Nephron (organoid): ENCODE data around the gene CNNM3.
"Not testable (repeated sequence)": the region's sequence is repeated elsewhere in the genome, so short reads cannot be mapped to it uniquely, and the experiment has no call there.

ENCODE experiments used
- H3K27ac Mint-ChIP-seq, 3 experiments: 2 replicates each; pipeline ENCODE4 v1.8.0; 2020; ENCODE audit warnings: mixed read lengths in 3 of 3, mild to moderate bottlenecking in 2 of 3, moderate library complexity in 1 of 3
- H3K27me3 Mint-ChIP-seq: 2 replicates; pipeline ENCODE4 v1.8.0; 2021; ENCODE audit warnings: low read depth, mild to moderate bottlenecking, moderate library complexity, mixed read lengths
- H3K36me3 Mint-ChIP-seq: 2 replicates; pipeline ENCODE4 v1.8.0; 2020; ENCODE audit warnings: low read depth, mixed read lengths
- H3K4me1 Mint-ChIP-seq: 2 replicates; pipeline ENCODE4 v1.8.0; 2020; ENCODE audit warnings: mixed read lengths
- H3K4me3 Mint-ChIP-seq, 3 experiments: 2 replicates each; pipeline ENCODE4 v1.8.0; 2020; ENCODE audit warnings: mild to moderate bottlenecking in 3 of 3, mixed read lengths in 3 of 3, moderate library complexity in 2 of 3
- H3K9me3 Mint-ChIP-seq: 2 replicates; pipeline ENCODE4 v1.8.0; 2020; ENCODE audit warnings: mixed read lengths
- CTCF ChIP-seq, 3 experiments: fragments of 200-600 bp; sonication (generic); IDR thresholded peaks; one replicate each; pipeline ENCODE4 v1.5.0; 2021; ENCODE audit warnings: antibody characterized with exemption in 3 of 3; ENCODE audit not compliant: unreplicated experiment in 3 of 3

The CNNM3 gene

DNA sequence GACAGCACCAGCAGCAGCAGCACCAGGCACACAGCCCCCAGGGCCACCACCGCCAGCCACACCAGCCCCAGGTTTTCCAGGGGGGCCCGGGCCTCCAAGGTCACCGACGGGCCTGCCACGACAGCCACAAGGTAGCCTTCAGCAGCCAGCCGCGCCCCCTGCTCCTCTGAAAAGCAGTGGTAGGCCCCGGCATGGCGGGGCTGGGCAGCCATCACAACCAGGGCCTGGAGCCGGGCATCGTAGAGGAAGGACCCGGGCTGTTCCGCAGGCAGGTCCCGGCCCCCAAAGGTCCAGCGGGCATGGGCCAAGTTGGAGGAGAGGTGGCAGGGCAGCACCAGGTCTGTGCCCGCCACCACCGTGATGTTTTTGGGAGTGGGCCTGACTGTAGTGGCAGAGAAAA is 45.0 kb downstream of the CNNM3 start:
- H3K9me3 Mint-ChIP-seq = no peaks in the 10 kb centered on the region
- TF ChIP-seq CTCF (IDR thresholded peaks at IDR 0.05; ENCODE audit: unreplicated experiment in 3 of 3) = no peak
- no peak overlapping the region for H3K4me3 Mint-ChIP-seq
- H3K27ac Mint-ChIP-seq = no peak overlapping the region
- H3K4me1 Mint-ChIP-seq = peaks cover 35% of the 10 kb centered on the region
- H3K27me3 Mint-ChIP-seq = peaks cover 6% of the 10 kb centered on the region
- peaks cover 28% of the 10 kb centered on the region for H3K36me3 Mint-ChIP-seq

DNA sequence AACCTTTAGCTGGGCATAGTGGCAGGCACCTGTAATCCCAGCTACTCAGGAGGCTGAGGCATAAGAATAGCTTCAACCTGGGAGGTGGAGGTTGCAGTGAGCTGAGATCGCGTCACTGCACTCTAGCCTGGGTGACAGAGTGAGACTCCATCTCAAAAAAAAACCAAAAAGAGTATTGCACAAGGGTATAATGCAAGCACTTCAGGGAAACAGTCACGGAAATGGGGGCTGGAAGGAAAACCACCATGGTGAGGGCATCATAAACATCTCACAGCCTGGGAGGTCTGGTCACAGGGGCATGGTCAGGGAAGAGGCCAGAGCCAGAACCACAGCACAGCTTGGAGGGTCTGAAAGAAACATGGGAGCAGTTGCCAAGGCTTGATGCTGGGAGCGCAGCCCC is 47.0 kb downstream of the CNNM3 start:
- H3K27me3 Mint-ChIP-seq, H3K9me3 Mint-ChIP-seq: not testable (repeated sequence)
- peak overlapping the region in 1 of 3 experiments; percentile 38 for H3K27ac Mint-ChIP-seq
- peaks cover 32% of the 10 kb centered on the region for H3K4me1 Mint-ChIP-seq
- H3K36me3 Mint-ChIP-seq = peaks cover 31% of the 10 kb centered on the region
- H3K4me3 Mint-ChIP-seq = peak overlapping the region; percentile 25 to 73 (median 57)

GRCh38 chr2:96863575-96864342 is 47.7 kb downstream of the CNNM3 start:
- Mint-ChIP-seq H3K27me3 (peaks cover 4% of the 10 kb centered on the region), H3K9me3 (no peaks in the 10 kb centered on the region), H3K27ac (no peak overlapping the region), H3K4me3 (peak overlapping the region in 2 of 3 experiments; percentile 57 to 73), H3K4me1 (peaks cover 30% of the 10 kb centered on the region), H3K36me3 (peaks cover 31% of the 10 kb centered on the region)
- no peak for TF ChIP-seq CTCF (IDR thresholded peaks at IDR 0.05; ENCODE audit: unreplicated experiment in 3 of 3)

GRCh38 chr2:96864343-96865091 is 48.4 kb downstream of the CNNM3 start:
- peaks cover 23% of the 10 kb centered on the region for H3K4me1 Mint-ChIP-seq

DNA sequence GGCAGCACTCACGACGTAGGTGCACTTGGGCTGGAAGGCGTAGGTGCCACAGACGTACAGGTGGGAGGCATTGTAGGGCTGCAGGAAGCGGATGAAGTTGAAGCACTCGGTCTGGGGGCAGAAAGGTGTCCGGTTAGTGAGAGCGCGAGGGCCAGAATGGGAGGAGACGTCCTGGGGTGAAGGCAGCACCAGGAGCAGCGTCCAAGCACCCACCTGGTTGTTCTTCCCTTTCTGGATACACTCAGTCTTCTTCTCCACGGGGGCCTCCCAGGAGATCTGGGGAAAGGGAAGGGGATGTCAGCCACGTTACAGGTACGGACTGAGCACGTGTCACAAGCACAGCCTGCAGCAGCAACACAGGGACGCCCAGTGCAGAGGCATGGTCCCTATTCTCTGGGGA is 49.6 kb downstream of the CNNM3 start:
- Mint-ChIP-seq H3K9me3 (no peaks in the 10 kb centered on the region), H3K4me3 (peak overlapping the region; percentile 65 to 78 (median 72)), H3K4me1 (peaks cover 17% of the 10 kb centered on the region), H3K36me3 (peaks cover 26% of the 10 kb centered on the region), H3K27me3 (no peaks in the 10 kb centered on the region), H3K27ac (peak overlapping the region; percentile 28 to 53 (median 44))
- TF ChIP-seq CTCF (IDR thresholded peaks at IDR 0.05; ENCODE audit: unreplicated experiment in 3 of 3) = no peak

More at GRCh38 chr2:96864343-96865091, 48.4 kb downstream of the CNNM3 start:
- no peaks in the 10 kb centered on the region for H3K9me3 Mint-ChIP-seq
- no peak for TF ChIP-seq CTCF (IDR thresholded peaks at IDR 0.05; ENCODE audit: unreplicated experiment in 3 of 3)
- no peak overlapping the region for H3K4me3 Mint-ChIP-seq
- H3K36me3 Mint-ChIP-seq = peaks cover 31% of the 10 kb centered on the region
- H3K27me3 Mint-ChIP-seq = no peaks in the 10 kb centered on the region
- H3K27ac Mint-ChIP-seq = no peak overlapping the region

DNA sequence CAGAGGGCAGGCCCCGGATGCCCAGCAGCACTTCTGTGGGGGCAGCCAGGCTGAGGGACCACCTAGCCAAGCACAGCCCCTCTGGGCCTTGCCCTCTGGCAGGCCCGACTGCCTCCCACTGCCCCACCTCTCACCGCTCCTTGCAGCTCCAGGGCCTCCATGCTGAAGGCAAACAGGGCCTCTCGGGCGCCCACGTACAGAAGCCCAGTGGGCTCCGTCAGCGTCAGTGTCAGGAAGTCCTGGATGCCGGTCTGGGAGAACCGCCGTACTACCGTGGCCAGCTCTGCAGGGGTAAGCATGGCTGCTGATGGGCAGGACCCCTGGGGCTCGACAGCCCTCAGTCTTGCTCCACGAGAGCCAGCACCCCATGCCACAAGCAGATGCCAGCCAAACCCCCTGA is 50.1 kb downstream of the CNNM3 start:
- Mint-ChIP-seq H3K4me3 (peak overlapping the region; percentile 72 to 92 (median 78)), H3K27me3 (no peaks in the 10 kb centered on the region), H3K9me3 (no peaks in the 10 kb centered on the region), H3K27ac (no peak overlapping the region), H3K4me1 (peaks cover 22% of the 10 kb centered on the region), H3K36me3 (peaks cover 26% of the 10 kb centered on the region)
- no peak for TF ChIP-seq CTCF (IDR thresholded peaks at IDR 0.05; ENCODE audit: unreplicated experiment in 3 of 3)
